ENCODE data around the gene CD40.

DNA sequence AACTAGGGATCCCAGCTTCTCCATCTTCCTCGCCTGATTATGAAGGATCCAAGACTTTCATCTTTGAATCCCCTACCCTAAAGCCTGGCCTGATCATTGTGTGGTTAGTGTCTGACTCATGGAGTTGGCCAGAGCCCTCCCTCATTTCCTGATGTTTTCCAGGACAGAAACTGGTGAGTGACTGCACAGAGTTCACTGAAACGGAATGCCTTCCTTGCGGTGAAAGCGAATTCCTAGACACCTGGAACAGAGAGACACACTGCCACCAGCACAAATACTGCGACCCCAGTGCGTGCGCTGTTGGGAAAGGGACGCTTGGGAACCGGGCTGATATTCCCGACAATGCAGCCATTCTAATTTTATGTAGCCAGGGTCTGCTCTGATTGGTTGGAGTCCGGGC, 4.0 kb downstream of the CD40 start:
- TF ChIP-seq, protein P1, sequence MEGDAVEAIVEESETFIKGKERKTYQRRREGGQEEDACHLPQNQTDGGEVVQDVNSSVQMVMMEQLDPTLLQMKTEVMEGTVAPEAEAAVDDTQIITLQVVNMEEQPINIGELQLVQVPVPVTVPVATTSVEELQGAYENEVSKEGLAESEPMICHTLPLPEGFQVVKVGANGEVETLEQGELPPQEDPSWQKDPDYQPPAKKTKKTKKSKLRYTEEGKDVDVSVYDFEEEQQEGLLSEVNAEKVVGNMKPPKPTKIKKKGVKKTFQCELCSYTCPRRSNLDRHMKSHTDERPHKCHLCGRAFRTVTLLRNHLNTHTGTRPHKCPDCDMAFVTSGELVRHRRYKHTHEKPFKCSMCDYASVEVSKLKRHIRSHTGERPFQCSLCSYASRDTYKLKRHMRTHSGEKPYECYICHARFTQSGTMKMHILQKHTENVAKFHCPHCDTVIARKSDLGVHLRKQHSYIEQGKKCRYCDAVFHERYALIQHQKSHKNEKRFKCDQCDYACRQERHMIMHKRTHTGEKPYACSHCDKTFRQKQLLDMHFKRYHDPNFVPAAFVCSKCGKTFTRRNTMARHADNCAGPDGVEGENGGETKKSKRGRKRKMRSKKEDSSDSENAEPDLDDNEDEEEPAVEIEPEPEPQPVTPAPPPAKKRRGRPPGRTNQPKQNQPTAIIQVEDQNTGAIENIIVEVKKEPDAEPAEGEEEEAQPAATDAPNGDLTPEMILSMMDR (IDR thresholded peaks at IDR 0.05; ENCODE audit: low read depth, low read length): no peak
- no peak for TF ChIP-seq POLR2A (IDR thresholded peaks at IDR 0.05; ENCODE audit: extremely low read depth, insufficient read length)
- TF ChIP-seq MYC (IDR thresholded peaks at IDR 0.05; ENCODE audit: low read depth, low read length): no peak

Data from NB4 (cell line).